GM19328 (cell line): ENCODE measurements around the gene MOCS1.

Experiments
- ATAC-seq: cut with Tn5 transposase; IDR thresholded peaks from one replicate; pipeline ENCODE4 v1.9.1; 2021; ENCODE audit warnings: mild to moderate bottlenecking, moderate library complexity; ENCODE audit not compliant: unreplicated experiment

Gene MOCS1

DNA sequence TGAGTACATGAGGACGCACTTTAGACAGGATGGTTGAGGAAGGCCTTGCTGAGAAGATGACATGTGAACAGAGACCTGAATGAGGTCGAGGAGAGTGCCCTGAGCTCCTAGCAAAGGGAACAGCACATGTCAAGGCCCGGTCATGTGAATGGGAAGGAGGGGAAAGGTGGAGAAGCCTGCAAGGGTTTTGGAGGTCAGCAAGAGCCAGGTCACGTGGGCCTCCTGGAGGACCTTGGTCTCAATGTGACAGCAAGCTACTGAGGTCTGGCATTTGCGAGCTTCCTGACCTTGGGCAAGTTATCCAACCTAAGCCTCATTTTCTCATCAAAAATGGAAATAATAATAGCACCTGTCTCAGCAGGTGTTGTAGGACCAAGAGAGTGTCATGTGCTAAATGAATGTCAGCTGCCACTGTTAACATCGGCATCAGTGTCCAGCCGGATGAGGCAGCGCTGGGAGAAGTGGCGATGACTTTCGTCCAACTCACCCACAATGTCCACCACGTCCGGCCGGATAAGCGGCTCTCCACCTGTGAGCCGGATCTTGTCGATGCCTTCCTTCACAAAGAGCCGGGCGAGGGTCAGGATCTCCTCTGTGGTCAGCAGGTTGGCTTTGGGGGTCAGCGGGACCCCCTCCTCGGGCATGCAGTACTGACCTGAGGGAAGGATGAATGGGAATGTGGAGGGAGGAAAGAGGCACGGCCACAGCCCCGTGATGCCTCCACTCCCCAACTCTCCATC, 8.9 kb downstream of the MOCS1 start:
- ATAC-seq: no peak

- no peak for ATAC-seq
These were observed 10.0 kb downstream of the MOCS1 start for GRCh38 chr6:39924283-39924682.

GRCh38 chr6:39923861-39924260, 10.4 kb downstream of the MOCS1 start:
- no peak for ATAC-seq

DNA sequence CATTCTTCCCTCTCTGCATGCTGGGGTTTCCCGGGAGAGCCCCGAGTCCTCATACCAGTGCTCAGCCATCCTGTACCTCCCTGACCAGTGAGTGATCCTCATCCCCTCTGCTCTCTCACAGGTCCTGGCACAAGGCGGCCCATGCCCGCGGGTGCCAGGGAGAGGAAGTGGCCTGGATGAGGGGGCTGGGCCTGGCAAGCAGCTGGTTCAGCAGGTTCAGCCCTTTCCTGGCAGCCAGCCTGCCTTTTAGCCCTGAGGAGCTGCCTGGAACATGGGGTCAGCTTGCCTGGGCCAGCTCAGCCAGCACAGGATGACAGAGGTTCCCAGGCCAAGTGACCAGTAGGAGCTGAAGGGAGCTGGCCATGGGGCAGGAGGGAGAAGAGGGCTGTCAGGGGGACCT, 10.9 kb downstream of the MOCS1 start:
- ATAC-seq: no peak

DNA sequence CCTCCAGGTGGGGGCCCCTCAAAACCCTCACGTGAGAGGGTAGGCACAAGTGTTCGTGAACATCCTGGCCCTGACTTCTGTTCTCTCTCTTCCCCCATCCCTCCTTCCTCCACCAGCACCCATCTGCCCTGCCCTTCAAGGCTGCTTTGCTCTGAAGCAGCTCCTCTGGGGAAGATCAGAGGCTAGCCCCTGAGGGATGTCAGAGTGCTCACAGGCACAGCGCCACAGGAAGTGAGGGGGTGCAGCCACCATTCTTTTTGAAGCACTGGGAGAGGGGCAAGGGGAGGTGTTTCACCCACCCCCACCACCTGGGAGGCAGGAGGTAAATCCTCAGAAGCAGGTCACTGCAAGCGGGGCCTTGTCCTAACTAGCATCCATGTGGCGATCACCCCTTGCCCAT, 11.4 kb downstream of the MOCS1 start:
- ATAC-seq: no peak

GRCh38 chr6:39920157-39920556, 14.1 kb downstream of the MOCS1 start:
- ATAC-seq: no peak

DNA sequence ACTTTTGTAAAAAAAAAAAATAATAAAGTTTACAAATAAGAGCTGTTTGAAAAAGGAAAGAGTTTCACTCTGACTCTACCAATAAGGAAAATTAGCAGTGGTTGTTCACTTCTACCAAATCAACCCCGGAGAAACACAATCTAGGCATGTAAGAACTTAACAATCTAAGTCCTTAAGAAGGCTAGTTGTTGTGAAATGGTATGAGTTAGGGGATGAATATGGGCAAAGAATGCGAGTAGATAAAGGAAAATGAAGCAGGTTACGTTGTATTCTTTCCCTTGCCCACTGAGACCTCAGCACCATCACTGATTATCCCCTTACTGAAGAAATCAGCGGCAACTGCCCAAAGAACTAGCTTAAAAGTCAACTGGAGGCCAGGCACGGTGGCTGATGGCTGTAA, 15.4 kb downstream of the MOCS1 start:
- no peak for ATAC-seq

DNA sequence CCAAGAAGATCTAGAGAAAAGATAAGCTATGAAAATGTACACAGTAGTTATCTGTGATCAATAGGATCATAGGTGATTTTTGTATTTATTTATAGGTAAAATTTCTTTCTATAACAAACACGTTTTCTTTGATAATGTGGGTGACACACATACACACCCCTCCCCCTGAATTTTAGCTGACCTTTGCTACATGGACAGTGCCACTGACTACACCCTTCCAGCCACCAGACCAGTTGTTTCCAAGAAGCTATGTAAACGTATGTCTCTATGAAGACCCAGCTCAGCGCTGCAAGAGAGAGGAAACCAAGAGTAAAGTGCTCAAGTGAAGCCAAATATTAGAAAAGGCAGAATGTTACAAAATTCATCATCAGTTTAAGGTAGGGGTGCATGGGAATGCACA, 16.3 kb downstream of the MOCS1 start:
- ATAC-seq: no peak

DNA sequence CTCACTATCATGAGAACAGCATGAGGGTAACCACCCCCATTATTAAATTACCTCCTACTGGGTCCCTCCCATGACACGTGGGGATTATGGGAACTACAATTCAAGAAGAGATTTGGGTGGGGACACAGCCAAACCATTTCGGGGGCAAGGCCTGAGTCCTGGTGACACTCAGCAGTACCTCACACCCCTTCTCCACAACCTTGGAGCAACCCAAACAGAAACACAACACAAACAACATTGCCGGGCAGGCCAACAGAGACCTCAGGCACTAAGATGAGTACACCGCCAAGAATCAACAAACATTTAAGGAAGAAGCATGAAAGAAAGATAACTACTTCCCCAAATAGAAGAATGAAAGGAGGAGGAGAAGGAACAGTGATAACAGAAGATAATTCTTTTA, 16.9 kb downstream of the MOCS1 start:
- ATAC-seq: no peak

DNA sequence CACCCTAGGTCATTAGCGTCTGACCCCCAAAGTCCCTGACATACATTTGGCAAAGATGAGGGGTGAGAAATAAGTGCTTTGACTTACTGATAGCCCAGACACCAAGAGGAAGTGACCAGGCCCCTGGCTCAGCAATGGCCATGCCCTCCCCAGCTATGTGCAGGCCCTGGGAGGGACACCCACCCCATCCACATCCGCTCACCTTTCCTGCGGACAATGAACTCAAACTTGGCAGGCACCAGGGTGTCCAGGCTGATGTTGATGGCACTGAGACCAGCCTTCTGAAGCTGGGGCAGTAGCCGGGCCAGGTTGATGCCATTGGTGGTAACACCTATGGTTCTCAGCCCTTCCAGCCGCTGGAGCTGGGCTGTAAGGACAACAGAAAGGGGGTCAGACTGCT, 18.4 kb downstream of the MOCS1 start:
- no peak for ATAC-seq

DNA sequence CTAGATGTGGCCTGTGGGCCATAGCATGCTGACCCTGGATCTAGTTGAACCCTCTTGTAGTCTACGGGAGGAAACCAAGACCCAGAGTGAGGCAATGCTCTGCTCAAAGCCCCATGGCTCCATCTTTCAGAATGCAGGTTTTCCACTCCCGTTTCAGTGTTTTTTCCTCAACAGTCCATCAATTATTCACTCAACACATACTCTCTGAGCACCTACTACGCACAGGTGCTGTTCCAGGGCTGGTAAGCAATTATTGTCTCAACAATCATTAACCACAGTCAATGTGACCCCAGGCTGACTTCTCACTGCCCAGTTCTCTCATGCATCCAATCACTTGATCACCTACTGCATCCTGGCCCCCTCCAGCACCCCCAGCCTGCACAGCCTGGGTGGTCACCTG, 20.0 kb downstream of the MOCS1 start:
- ATAC-seq: no peak

- ATAC-seq: no peak
These were observed 20.8 kb downstream of the MOCS1 start for GRCh38 chr6:39913391-39913916.

DNA sequence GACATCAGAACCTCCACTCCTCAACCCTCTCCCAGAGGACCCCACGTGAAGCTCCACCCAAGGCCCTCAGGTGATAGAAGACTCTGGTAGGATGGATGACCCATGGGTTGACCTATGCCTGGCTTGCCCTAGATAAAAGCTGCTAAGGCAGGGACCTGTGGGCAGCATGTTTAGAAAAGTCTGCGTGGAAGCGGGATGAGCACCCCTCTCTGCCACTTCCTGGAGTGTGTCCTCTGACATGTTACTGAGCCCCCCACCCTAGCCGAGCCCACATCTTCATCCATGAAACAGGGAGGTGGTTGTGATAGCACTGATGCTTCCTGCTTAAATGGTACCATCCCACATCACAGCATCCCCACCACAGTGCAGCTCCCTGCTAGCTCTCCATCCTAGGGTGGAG, 21.8 kb downstream of the MOCS1 start:
- no peak for ATAC-seq

- ATAC-seq: no peak
These were observed 22.6 kb downstream of the MOCS1 start for GRCh38 chr6:39911513-39912125.

GRCh38 chr6:39910744-39911143, 23.5 kb downstream of the MOCS1 start:
- ATAC-seq: no peak

DNA sequence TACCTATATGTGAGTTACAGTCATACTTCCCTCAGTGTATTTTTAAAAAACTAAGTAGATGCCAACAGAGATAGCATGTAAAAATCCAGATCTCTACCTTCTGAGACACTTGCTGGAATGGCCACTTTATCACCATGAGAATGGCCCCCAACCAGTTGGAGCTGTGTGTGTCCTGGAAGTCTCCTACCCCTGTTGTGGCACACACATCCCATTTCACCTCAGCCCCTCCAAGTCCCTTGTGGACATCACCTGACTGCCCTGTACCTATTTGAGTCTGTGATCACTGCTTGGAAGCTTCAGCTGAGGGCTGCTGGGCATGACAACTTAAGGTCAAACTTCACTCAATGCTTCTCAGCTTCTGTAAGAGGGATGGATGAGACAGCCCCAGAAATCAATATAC, 24.1 kb downstream of the MOCS1 start:
- no peak for ATAC-seq

GRCh38 chr6:39909701-39910100, 24.6 kb downstream of the MOCS1 start:
- ATAC-seq: no peak

DNA sequence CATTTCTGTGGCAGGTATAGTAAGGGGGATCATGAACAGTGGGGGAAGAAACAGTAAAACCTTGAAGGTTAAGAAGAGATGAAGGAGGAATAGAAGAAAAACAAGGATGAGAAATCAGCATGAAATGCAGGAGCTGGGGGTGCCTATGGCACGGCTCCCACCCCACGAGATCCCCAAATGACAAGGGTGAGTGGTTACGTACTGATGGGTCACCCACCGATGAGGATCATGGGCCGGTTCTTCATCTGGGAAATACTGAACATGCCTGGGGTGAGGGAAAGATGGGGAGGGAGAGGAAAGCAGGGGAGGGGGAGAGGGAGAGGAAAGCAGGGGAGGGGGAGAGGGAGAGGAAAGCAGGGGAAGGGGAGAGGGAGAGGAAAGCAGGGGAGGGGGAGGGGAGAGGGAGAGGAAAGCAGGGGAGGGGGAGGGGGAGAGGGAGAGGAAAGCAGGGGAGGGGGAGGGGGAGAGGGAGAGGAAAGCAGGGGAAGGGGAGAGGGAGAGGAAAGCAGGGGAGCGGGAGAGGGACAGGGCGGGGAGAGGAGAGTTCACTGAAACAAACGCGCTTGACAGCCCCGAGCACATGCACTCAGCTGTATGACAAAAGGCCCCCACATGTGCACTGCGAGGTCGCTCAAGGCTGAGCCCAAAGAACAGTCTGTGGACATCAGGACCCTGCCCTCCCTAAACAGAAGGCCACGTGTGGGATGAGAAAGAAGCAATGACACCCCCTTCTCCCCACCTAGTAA, 25.3 kb downstream of the MOCS1 start:
- ATAC-seq: no peak

DNA sequence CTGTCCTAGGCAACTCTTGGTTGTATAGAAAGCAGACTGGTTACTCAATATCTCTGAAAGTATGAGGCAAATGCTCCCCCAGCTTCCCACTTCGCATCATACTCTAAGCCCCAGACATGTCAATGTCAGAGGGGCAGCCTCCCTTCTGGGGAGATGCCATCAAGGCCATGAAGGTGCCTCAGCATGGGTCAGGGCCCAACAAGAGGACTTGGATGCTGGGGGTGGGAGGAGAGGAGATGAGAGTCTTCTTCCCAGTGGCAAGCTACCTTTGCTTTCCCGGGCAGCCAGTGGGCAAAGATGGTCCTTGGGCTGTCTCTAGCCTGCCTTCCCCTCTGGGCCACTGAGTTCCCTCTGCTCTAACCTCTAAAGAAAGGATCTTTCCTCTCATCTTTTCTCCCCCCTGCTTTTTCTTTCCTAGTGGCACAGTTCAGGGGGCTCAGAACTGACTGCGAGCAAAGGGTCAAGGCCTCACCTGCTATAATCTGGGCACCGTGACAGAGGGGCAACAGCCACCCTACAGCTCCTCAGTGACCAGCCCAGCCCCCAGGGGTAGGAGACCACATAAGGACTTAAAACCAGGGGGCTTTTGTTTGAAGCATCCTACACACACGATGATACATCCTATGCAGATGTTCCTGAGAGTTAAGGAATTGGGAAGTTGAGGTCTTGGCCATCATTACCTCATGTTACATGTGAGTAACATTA, 26.2 kb downstream of the MOCS1 start:
- ATAC-seq: no peak

GRCh38 chr6:39906318-39906761, 27.9 kb downstream of the MOCS1 start:
- ATAC-seq: no peak

GRCh38 chr6:39905640-39905975, 28.7 kb downstream of the MOCS1 start:
- ATAC-seq: no peak
